Trophoblast cell (in vitro differentiated cells and primary cell): Measurements from ENCODE around the gene C1orf226.
A peak's percentile ranks its signal among the peaks of the same experiment; 100 is the strongest.

ENCODE experiments used
- DNase-seq, 2 donors: peaks; one replicate each; pipeline ENCODE4 v3.0.0-alpha.2; 2016
- H2AFZ ChIP-seq: 2 replicates; pipeline ENCODE4 v1.6.1; 2013; ENCODE audit warnings: low read length, moderate library complexity, mild to moderate bottlenecking; ENCODE audit not compliant: insufficient read depth, poor library complexity
- H2AK5ac ChIP-seq: 2 replicates; pipeline ENCODE4 v1.6.1; 2013; ENCODE audit warnings: mild to moderate bottlenecking, low read length
- H2BK120ac ChIP-seq: 2 replicates; pipeline ENCODE4 v1.6.1; 2013; ENCODE audit warnings: low read length, mild to moderate bottlenecking, moderate library complexity; ENCODE audit not compliant: insufficient read depth, poor library complexity
- H2BK12ac ChIP-seq: 2 replicates; pipeline ENCODE4 v1.6.1; 2013; ENCODE audit warnings: mild to moderate bottlenecking, low read length, moderate library complexity
- H2BK5ac ChIP-seq: 2 replicates; pipeline ENCODE4 v1.6.1; 2013; ENCODE audit warnings: low read length, low read depth, moderate library complexity, mild to moderate bottlenecking; ENCODE audit not compliant: poor library complexity
- H3K14ac ChIP-seq: 2 replicates; pipeline ENCODE4 v1.6.1; 2013; ENCODE audit warnings: mild to moderate bottlenecking, low read length
- H3K18ac ChIP-seq: 2 replicates; pipeline ENCODE4 v1.6.1; 2013; ENCODE audit warnings: mild to moderate bottlenecking, low read length
- H3K23ac ChIP-seq: 2 replicates; pipeline ENCODE4 v1.6.1; 2013; ENCODE audit warnings: low read length
- H3K27ac ChIP-seq: 2 replicates; pipeline ENCODE4 v1.5.1; 2013; ENCODE audit warnings: low read depth, mild to moderate bottlenecking, inconsistent platforms, low read length, moderate library complexity
- H3K27me3 ChIP-seq: 2 replicates; pipeline ENCODE4 v1.6.1; 2013; ENCODE audit warnings: inconsistent platforms, mild to moderate bottlenecking, low read length, moderate library complexity; ENCODE audit not compliant: insufficient read depth
- H3K36me3 ChIP-seq, 2 experiments: 1 replicate in 1 of 2; 2 replicates in 1 of 2; pipeline ENCODE4 v1.6.1; 2013; ENCODE audit warnings: low read length in 2 of 2, mild to moderate bottlenecking in 2 of 2, moderate library complexity in 1 of 2; ENCODE audit not compliant: insufficient read depth in 2 of 2, control insufficient read depth in 1 of 2
- H3K4ac ChIP-seq: 2 replicates; pipeline ENCODE4 v1.6.1; 2013; ENCODE audit warnings: low read depth, mild to moderate bottlenecking, low read length, moderate library complexity
- H3K4me1 ChIP-seq, 2 experiments: 1 replicate in 1 of 2; 2 replicates in 1 of 2; pipeline ENCODE4 v1.6.1; 2013; ENCODE audit warnings: low read length in 2 of 2, mild to moderate bottlenecking in 2 of 2, moderate library complexity in 1 of 2; ENCODE audit not compliant: insufficient read depth in 2 of 2, control insufficient read depth in 1 of 2
- H3K4me2 ChIP-seq: 2 replicates; pipeline ENCODE4 v1.6.1; 2013; ENCODE audit warnings: inconsistent platforms, mild to moderate bottlenecking, low read length, moderate library complexity
- H3K4me3 ChIP-seq: 2 replicates; pipeline ENCODE4 v1.5.1; 2013; ENCODE audit warnings: mild to moderate bottlenecking, low read depth, low read length, inconsistent platforms
- H3K79me1 ChIP-seq: one replicate; pipeline ENCODE4 v1.6.1; 2013; ENCODE audit warnings: low read length
- H3K79me2 ChIP-seq: 2 replicates; pipeline ENCODE4 v1.6.1; 2013; ENCODE audit warnings: low read length, mild to moderate bottlenecking; ENCODE audit not compliant: control insufficient read depth, insufficient read depth, poor library complexity
- H3K9ac ChIP-seq: 2 replicates; pipeline ENCODE4 v1.6.1; 2013; ENCODE audit warnings: mild to moderate bottlenecking, low read length
- H3K9me3 ChIP-seq: 2 replicates; pipeline ENCODE4 v1.6.1; 2013; ENCODE audit warnings: low read depth, mild to moderate bottlenecking, control low read depth, inconsistent platforms, low read length; ENCODE audit not compliant: insufficient read depth
- H4K12ac ChIP-seq: 2 replicates; pipeline ENCODE4 v1.6.1; 2013; ENCODE audit warnings: low read depth, mild to moderate bottlenecking, low read length, moderate library complexity
- H4K8ac ChIP-seq: 2 replicates; pipeline ENCODE4 v1.6.1; 2013; ENCODE audit warnings: low read depth, mild to moderate bottlenecking, low read length, moderate library complexity
- H4K91ac ChIP-seq: one replicate; pipeline ENCODE4 v1.6.1; 2013; ENCODE audit warnings: low read depth, mild to moderate bottlenecking, low read length, moderate library complexity
- WGBS: extraction: QIAGEN DNeasy Blood & Tissue Kit; methylation state at CpG from one replicate; pipeline ENCODE4 v1.1.7; 2013; ENCODE audit warnings: missing lambda C conversion rate; ENCODE audit not compliant: insufficient read length, insufficient coverage; ENCODE audit errors: extremely low coverage; 5-methylcytosine and 5-hydroxymethylcytosine counted together

Gene C1orf226

GRCh38 chr1:162373541-162374260 is 7.8 kb upstream of the C1orf226 start:
- Histone ChIP-seq H3K4ac (no peak overlapping the region), H3K4me2 (peak overlapping the region; percentile 5), H2BK120ac (no peak overlapping the region), H3K27ac (no peak overlapping the region), H3K4me1 (peaks cover 13 to 14% of the 10 kb centered on the region in 2 experiments), H3K9me3 (no peaks in the 10 kb centered on the region), H4K91ac (no peak overlapping the region), H3K23ac (no peak overlapping the region), H3K36me3 (peaks cover 2 to 5% of the 10 kb centered on the region in 2 experiments), H4K8ac (peak overlapping the region; percentile 9), H2AK5ac (no peak overlapping the region), H2BK5ac (no peak overlapping the region), H3K27me3 (no peaks in the 10 kb centered on the region), H3K18ac (no peak overlapping the region), H3K79me2 (no peaks in the 10 kb centered on the region), H3K9ac (no peak overlapping the region), H4K12ac (no peak overlapping the region), H2AFZ (no peak overlapping the region), H3K79me1 (peaks cover 2% of the 10 kb centered on the region), H3K4me3 (no peak overlapping the region), H3K14ac (peak overlapping the region; percentile 17), H2BK12ac (peak overlapping the region; percentile 47)
- WGBS = no CpG with 5 or more reads among the region's 8 CpGs
- peak; percentile 91 to 94 for DNase-seq

GRCh38 chr1:162374406-162374805 is 7.1 kb upstream of the C1orf226 start:
- no peak for DNase-seq
- no CpG with 5 or more reads among the region's 9 CpGs for WGBS
- Histone ChIP-seq H2BK120ac (no peak overlapping the region), H3K9me3 (no peaks in the 10 kb centered on the region), H2BK12ac (peak overlapping the region; percentile 47), H4K91ac (no peak overlapping the region), H3K36me3 (peaks cover 2 to 5% of the 10 kb centered on the region in 2 experiments), H3K4ac (no peak overlapping the region), H3K27me3 (no peaks in the 10 kb centered on the region), H3K9ac (no peak overlapping the region), H2BK5ac (no peak overlapping the region), H2AK5ac (peak overlapping the region; percentile 20), H3K4me1 (peaks cover 13 to 14% of the 10 kb centered on the region in 2 experiments), H3K18ac (peak overlapping the region; percentile 12), H3K27ac (no peak overlapping the region), H3K14ac (peak overlapping the region; percentile 16), H4K8ac (no peak overlapping the region), H4K12ac (no peak overlapping the region), H3K79me1 (peaks cover 2% of the 10 kb centered on the region), H2AFZ (no peak overlapping the region), H3K4me3 (no peak overlapping the region), H3K4me2 (no peak overlapping the region), H3K23ac (no peak overlapping the region), H3K79me2 (no peaks in the 10 kb centered on the region)

- Histone ChIP-seq H2BK12ac (no peak overlapping the region), H3K18ac (no peak overlapping the region), H2BK120ac (no peak overlapping the region), H4K8ac (no peak overlapping the region), H4K12ac (no peak overlapping the region), H2AK5ac (no peak overlapping the region), H3K4me2 (no peak overlapping the region), H2BK5ac (no peak overlapping the region), H4K91ac (no peak overlapping the region), H3K4ac (no peak overlapping the region), H3K4me3 (no peak overlapping the region), H3K23ac (no peak overlapping the region), H3K79me1 (peaks cover 2% of the 10 kb centered on the region), H3K9ac (no peak overlapping the region), H3K14ac (no peak overlapping the region), H3K27me3 (no peaks in the 10 kb centered on the region), H3K79me2 (no peaks in the 10 kb centered on the region), H3K36me3 (peaks cover 2 to 5% of the 10 kb centered on the region in 2 experiments), H3K4me1 (peaks cover 13 to 14% of the 10 kb centered on the region in 2 experiments), H3K9me3 (no peaks in the 10 kb centered on the region), H3K27ac (no peak overlapping the region), H2AFZ (no peak overlapping the region)
- WGBS = no CpG with 5 or more reads among the region's 8 CpGs
- DNase-seq = no peak
Observed at GRCh38 chr1:162375463-162375862, 6.1 kb upstream of the C1orf226 start.

GRCh38 chr1:162376691-162377090 is 4.8 kb upstream of the C1orf226 start, which contains the start of gene SPATA46:
TSS of gene SPATA46 (minus strand) at chr1:162376854. CDS start at chr1:162376790, 64 bp downstream.
- no peak within 1 kb of the TSS for H2BK12ac ChIP-seq
- H3K27ac ChIP-seq = no peak within 1 kb of the TSS
- H3K4me2 ChIP-seq = no peak within 1 kb of the TSS
- H2AK5ac ChIP-seq = no peak within 1 kb of the TSS
- no peak within 1 kb of the TSS for H3K14ac ChIP-seq
- H3K18ac ChIP-seq = no peak within 1 kb of the TSS
- WGBS = no CpG with 5 or more reads among the region's 5 CpGs
- H3K27me3 ChIP-seq = no peaks in the 10 kb centered on the region
- no peak within 1 kb of the TSS for H4K8ac ChIP-seq
- no peak within 1 kb of the TSS for H4K91ac ChIP-seq
- no peak within 1 kb of the TSS for H3K23ac ChIP-seq
- H3K9ac ChIP-seq = no peak within 1 kb of the TSS
- H4K12ac ChIP-seq = no peak within 1 kb of the TSS
- H3K4me1 ChIP-seq = peaks cover 13 to 14% of the 10 kb centered on the region in 2 experiments
- H3K4ac ChIP-seq = no peak within 1 kb of the TSS
- no peaks in the 10 kb centered on the region for H3K9me3 ChIP-seq
- H3K79me2 ChIP-seq = no peaks in the 10 kb centered on the region
- peaks cover 2% of the 10 kb centered on the region for H3K79me1 ChIP-seq
- no peak within 1 kb of the TSS for H2BK120ac ChIP-seq
- H3K36me3 ChIP-seq = peaks cover 2 to 5% of the 10 kb centered on the region in 2 experiments
- no peak within 1 kb of the TSS for H2BK5ac ChIP-seq
- H3K4me3 ChIP-seq = no peak within 1 kb of the TSS
- no peak within 1 kb of the TSS for H2AFZ ChIP-seq
- DNase-seq = no peak
